BLaER1 treated with 17β-estradiol and CSF1 and Interleukin-3, amounts not matched to agents 10 nM and 100 nM (cell line): ENCODE results near the gene MIPEP.
"Not testable (repeated sequence)": the region's sequence is repeated elsewhere in the genome, so short reads cannot be mapped to it uniquely, and the experiment has no call there.

Experiments
- H3K27ac ChIP-seq, 11 experiments: shearing (Covaris generic); formaldehyde crosslinking; 2 replicates each; pipeline ENCODE4 v1.8.1; 2022
- H3K27me3 ChIP-seq, 11 experiments: shearing (Covaris generic); formaldehyde crosslinking; 2 replicates each; pipeline ENCODE4 v1.8.1; 2022
- H3K36me3 ChIP-seq, 11 experiments: shearing (Covaris generic); formaldehyde crosslinking; 2 replicates each; pipeline ENCODE4 v1.8.1; 2022
- H3K4me1 ChIP-seq, 10 experiments: shearing (Covaris generic); formaldehyde crosslinking; 2 replicates each; pipeline ENCODE4 v1.8.1; 2022
- H3K4me2 ChIP-seq, 11 experiments: shearing (Covaris generic); formaldehyde crosslinking; 2 replicates each; pipeline ENCODE4 v1.8.1; 2022
- H3K4me3 ChIP-seq, 10 experiments: shearing (Covaris generic); formaldehyde crosslinking; 2 replicates each; pipeline ENCODE4 v1.8.1; 2022
- H3K9ac ChIP-seq, 11 experiments: shearing (Covaris generic); formaldehyde crosslinking; 2 replicates each; pipeline ENCODE4 v1.8.1; 2022
- H3K9me3 ChIP-seq, 11 experiments: shearing (Covaris generic); formaldehyde crosslinking; replicated peaks in 1 of 11; 2 replicates each; pipeline ENCODE4 v1.8.1; 2022
- H4K20me1 ChIP-seq, 11 experiments: shearing (Covaris generic); formaldehyde crosslinking; 2 replicates each; pipeline ENCODE4 v1.8.1; 2022
- Cebpa-rat ChIP-seq, 11 experiments: shearing (Covaris generic); IDR thresholded peaks; 2 replicates each; pipeline ENCODE4 v1.8.1; 2022

Gene MIPEP

DNA sequence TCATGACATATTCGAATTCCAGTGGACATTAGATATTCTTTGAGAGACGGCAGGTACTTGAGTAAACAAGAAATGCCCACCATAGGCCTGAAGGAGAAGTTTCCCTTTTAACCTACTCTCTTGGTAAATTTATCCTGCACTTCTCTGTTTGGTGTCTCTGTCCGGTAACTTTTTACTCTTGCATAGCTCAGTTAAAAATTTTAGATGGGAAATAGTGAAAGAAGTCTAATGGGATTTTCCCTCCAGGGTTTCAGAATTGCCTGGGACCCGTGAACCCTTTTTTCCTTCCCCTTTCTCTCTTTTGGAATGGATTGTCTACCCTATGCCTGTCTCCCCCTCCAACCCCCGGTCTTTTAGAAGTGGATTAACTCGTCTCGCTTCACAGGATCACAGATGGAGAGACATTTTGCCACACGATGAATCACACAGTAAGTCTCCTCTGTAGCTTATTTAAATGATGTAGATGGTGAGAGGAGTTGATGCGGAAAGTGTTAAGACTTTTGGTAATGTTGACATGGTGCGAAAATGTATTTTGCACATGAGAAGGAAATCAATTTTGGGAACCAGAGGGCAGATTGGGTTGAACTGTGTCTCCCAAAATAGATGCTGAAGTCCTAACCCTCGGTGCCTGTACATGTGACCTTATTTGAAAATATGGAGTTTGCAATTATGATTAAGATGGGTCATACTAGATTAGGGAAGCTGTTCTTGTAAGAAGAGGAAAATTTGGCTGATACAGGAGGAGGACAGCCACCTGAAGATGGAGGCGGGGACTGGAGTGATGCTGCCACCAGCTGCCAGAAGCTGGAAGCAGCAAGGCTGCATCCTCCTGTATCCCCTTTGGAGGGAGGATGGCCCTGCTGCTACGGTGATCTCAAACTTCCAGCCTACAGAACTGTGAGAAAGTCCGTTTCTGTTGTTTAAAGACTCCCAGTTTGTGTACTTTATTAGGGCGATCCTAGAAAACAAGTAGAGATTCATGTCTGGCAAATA lies 711 bp upstream of the MIPEP start:
- Histone ChIP-seq H4K20me1 (no peaks in the 10 kb centered on the region), H3K9me3 (no peaks in the 10 kb centered on the region), H3K27me3 (no peaks in the 10 kb centered on the region), H3K4me3 (peak overlapping the region; percentile 79 to 89 (median 86)), H3K4me1 (peaks cover 10 to 27% (median 22%) of the 10 kb centered on the region in 10 experiments), H3K4me2 (peak overlapping the region; percentile 74 to 94 (median 84)), H3K9ac (peak overlapping the region; percentile 40 to 90 (median 83); a peak in 21 of 22 replicates), H3K36me3 (peaks cover 3 to 8% (median 4%) of the 10 kb centered on the region in 11 experiments; a peak in 15 of 22 replicates), H3K27ac (peak overlapping the region; percentile 31 to 85 (median 78); a peak in 21 of 22 replicates)
- no peak for TF ChIP-seq Cebpa-rat (IDR thresholded peaks at IDR 0.05)

- H3K9me3 ChIP-seq, H3K27me3 ChIP-seq, H4K20me1 ChIP-seq, H3K4me2 ChIP-seq, H3K4me3 ChIP-seq, H3K27ac ChIP-seq, H3K9ac ChIP-seq: not testable (repeated sequence)
- Histone ChIP-seq H3K36me3 (peaks cover 7 to 28% (median 13%) of the 10 kb centered on the region in 11 experiments; a peak in 17 of 22 replicates), H3K4me1 (peaks cover 9 to 15% (median 10%) of the 10 kb centered on the region in 10 experiments)
Measured at GRCh38 chr13:23884361-23884760, 4.8 kb downstream of the MIPEP start.

GRCh38 chr13:23883255-23883654 lies 5.9 kb downstream of the MIPEP start:
- H3K4me1 ChIP-seq = peaks cover 7 to 13% (median 9%) of the 10 kb centered on the region in 10 experiments
- no peak overlapping the region for H3K4me3 ChIP-seq
- H3K36me3 ChIP-seq = peaks cover 8 to 37% (median 15%) of the 10 kb centered on the region in 11 experiments; a peak in 17 of 22 replicates
- H3K9me3 ChIP-seq = no peaks in the 10 kb centered on the region
- no peak for TF ChIP-seq Cebpa-rat (IDR thresholded peaks at IDR 0.05)
- no peak overlapping the region for H3K9ac ChIP-seq
- no peak overlapping the region for H3K4me2 ChIP-seq
- H4K20me1 ChIP-seq = no peaks in the 10 kb centered on the region
- H3K27ac ChIP-seq = no peak overlapping the region
- H3K27me3 ChIP-seq = no peaks in the 10 kb centered on the region

DNA sequence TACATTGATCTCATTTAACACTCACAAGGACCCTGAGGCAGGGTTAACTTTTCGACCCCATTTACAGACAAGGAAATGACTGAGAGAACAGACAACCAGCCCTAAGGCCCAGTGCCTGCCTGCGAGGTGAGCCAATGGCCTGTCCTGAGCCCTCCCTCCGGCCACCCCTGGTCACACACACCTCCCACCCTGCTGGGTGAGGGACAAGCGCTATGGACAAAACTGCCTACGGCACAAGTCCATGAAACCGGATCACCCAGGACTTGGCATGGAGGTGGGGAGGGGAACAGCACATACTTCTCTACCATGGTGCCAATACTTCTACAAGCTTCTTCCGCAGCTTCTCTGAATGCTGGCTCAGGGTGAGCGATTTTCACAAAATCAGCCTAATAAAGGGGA lies 7.8 kb downstream of the MIPEP start:
- peaks cover 8 to 40% (median 17%) of the 10 kb centered on the region in 11 experiments; a peak in 17 of 22 replicates for H3K36me3 ChIP-seq
- not testable (repeated sequence) for H4K20me1 ChIP-seq, H3K27ac ChIP-seq, H3K9me3 ChIP-seq, H3K4me1 ChIP-seq, H3K4me2 ChIP-seq, H3K9ac ChIP-seq, H3K27me3 ChIP-seq, H3K4me3 ChIP-seq

- H3K9ac ChIP-seq, H3K27me3 ChIP-seq, H3K4me2 ChIP-seq, H4K20me1 ChIP-seq, H3K4me1 ChIP-seq, H3K4me3 ChIP-seq, H3K9me3 ChIP-seq, H3K27ac ChIP-seq: not testable (repeated sequence)
- peaks cover 8 to 40% (median 17%) of the 10 kb centered on the region in 11 experiments; a peak in 17 of 22 replicates for H3K36me3 ChIP-seq
Measured at GRCh38 chr13:23880493-23881401, 8.5 kb downstream of the MIPEP start.

DNA sequence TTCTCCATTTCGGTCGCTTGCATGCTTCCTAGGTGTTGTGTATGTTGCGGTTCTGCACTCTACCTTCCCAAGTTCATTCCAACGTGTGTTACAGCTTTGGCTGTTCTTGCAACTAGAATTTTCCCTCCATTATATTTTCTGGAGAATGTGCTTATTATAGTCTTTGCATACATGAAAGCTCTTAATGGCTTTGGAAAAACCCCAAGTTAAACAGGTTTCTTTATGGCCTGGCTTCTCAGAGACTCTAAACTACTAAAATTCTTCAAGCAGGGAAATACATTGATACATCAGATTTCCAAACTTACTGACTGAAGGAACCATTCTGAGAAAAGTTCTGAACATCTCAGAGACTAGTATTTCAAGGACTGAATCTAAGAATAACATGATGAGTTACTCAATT lies 11.9 kb downstream of the MIPEP start:
- Histone ChIP-seq H3K4me1 (no peaks in the 10 kb centered on the region), H3K9me3 (no peaks in the 10 kb centered on the region), H3K27me3 (no peaks in the 10 kb centered on the region), H3K27ac (no peak overlapping the region), H3K36me3 (peaks cover 0 to 22% (median 4%) of the 10 kb centered on the region in 11 experiments; a peak in 12 of 22 replicates), H3K4me2 (no peak overlapping the region), H4K20me1 (no peaks in the 10 kb centered on the region), H3K9ac (no peak overlapping the region), H3K4me3 (no peak overlapping the region)
- no peak for TF ChIP-seq Cebpa-rat (IDR thresholded peaks at IDR 0.05)

- no peaks in the 10 kb centered on the region for H4K20me1 ChIP-seq
- no peak overlapping the region for H3K27ac ChIP-seq
- H3K4me1 ChIP-seq = peaks cover 0 to under 1% (median 0%) of the 10 kb centered on the region in 10 experiments; a peak in 1 of 20 replicates
- peaks cover 0 to 15% (median 4%) of the 10 kb centered on the region in 11 experiments; a peak in 9 of 22 replicates for H3K36me3 ChIP-seq
- H3K4me3 ChIP-seq = no peak overlapping the region
- no peak overlapping the region for H3K4me2 ChIP-seq
- no peaks in the 10 kb centered on the region for H3K27me3 ChIP-seq
- no peak overlapping the region for H3K9ac ChIP-seq
- H3K9me3 ChIP-seq = no peaks in the 10 kb centered on the region
- no peak for TF ChIP-seq Cebpa-rat (IDR thresholded peaks at IDR 0.05)
Measured at GRCh38 chr13:23876265-23876664, 12.9 kb downstream of the MIPEP start.

GRCh38 chr13:23871616-23872220 lies 17.5 kb downstream of the MIPEP start:
- Histone ChIP-seq H3K27me3 (no peaks in the 10 kb centered on the region), H3K9me3 (no peaks in the 10 kb centered on the region), H3K36me3 (no peaks in the 10 kb centered on the region), H3K4me1 (peaks cover 0 to 8% (median 0%) of the 10 kb centered on the region in 10 experiments; a peak in 3 of 20 replicates), H3K27ac (no peak overlapping the region), H4K20me1 (no peaks in the 10 kb centered on the region), H3K4me3 (no peak overlapping the region), H3K4me2 (no peak overlapping the region), H3K9ac (no peak overlapping the region)
- no peak for TF ChIP-seq Cebpa-rat (IDR thresholded peaks at IDR 0.05)
